GM21723 (cell line): Measurements from ENCODE around the gene TBC1D5.
"Not testable (repeated sequence)": the region's sequence is repeated elsewhere in the genome, so short reads cannot be mapped to it uniquely, and the experiment has no call there.

Source experiments
- ATAC-seq: cut with Tn5 transposase; IDR thresholded peaks from one replicate; pipeline ENCODE4 v1.9.1; 2021; ENCODE audit warnings: mild to moderate bottlenecking, moderate library complexity; ENCODE audit not compliant: unreplicated experiment

TBC1D5 gene

DNA sequence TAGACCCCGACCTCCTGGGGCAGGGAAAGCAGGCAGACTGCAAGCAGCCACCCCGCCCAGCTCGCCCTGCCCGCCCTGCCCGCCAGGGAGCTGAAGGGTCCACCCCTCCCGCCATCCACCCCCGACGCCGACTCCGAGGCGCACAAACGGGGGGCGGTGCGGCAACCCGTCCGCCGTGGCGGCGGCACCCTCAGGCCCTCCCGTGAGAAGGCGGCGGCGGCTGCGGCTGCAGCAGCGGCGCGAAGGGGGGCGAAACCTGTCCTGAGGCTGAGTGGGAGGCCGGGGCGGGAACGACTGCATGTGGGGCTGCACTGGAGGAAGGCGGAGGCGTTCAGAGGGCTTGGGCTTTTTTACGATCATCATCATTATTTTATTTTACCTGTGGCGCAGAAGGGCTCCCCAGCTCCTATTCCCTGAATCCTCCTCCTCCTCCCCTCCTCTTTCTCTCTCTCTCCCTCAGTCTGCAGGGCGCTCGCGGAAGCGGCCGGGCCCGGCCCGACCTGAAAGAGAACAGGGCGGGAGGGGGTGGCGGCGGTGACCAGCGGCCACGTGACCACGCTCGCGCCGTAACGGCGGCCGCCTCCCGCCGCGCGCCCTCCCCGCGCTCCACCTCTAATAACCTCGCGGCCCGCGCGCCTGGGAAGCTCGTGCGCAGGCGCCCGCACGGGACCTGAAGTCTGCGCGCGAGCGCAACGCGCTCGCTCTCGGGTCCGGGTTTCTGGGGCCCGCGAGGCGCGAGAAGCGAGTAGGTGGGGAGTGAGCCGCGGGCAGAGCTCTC is at the start of gene TBC1D5:
Gene TBC1D5 (minus strand): TSS at position 530 of the 778 bp plus-strand sequence. CDS start 234,061 bp downstream, outside the sequence.
- ATAC-seq = peak; percentile 73

DNA sequence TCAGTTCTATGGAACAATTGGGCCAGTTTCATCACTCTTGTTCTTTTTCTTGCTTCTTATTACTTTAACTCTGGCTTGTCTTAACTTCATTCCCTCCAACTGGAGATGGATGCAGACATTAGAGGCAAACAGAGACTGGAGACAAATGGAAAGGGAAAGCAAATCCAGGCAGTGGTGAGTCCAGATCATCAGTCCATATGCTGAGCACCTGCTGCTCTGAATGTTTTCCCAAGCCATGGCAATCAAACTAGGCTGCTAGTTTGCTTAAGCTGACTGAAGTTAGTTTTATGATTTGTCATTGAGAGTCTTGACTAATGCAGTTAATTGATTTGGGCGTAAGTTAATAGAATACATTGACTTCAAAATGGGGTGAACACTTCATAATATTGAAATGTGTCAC is 41.0 kb upstream of the TBC1D5 start:
- no peak for ATAC-seq

DNA sequence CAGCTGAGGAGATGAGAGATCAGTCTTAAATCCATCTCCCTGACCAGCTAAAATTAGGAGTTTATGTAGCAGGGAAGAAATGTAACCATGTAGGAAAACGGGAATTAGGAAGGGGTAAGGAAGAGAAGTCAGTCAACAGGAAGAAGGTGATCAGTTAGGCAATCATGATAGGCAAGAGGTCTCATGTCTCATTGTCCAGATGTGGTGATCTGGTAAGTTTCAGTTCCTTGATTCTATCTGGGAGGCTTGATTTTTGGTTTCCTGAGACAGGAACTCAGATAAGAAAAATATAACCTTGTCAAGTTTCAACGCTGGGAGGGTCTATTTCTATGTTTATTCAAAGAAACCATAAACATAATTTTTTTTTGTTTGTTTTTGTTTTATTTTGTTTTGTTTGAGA is 40.3 kb upstream of the TBC1D5 start:
- no peak for ATAC-seq

- ATAC-seq = not testable (repeated sequence)
These were observed 37.9 kb upstream of the TBC1D5 start for GRCh38 chr3:17780369-17780768.

DNA sequence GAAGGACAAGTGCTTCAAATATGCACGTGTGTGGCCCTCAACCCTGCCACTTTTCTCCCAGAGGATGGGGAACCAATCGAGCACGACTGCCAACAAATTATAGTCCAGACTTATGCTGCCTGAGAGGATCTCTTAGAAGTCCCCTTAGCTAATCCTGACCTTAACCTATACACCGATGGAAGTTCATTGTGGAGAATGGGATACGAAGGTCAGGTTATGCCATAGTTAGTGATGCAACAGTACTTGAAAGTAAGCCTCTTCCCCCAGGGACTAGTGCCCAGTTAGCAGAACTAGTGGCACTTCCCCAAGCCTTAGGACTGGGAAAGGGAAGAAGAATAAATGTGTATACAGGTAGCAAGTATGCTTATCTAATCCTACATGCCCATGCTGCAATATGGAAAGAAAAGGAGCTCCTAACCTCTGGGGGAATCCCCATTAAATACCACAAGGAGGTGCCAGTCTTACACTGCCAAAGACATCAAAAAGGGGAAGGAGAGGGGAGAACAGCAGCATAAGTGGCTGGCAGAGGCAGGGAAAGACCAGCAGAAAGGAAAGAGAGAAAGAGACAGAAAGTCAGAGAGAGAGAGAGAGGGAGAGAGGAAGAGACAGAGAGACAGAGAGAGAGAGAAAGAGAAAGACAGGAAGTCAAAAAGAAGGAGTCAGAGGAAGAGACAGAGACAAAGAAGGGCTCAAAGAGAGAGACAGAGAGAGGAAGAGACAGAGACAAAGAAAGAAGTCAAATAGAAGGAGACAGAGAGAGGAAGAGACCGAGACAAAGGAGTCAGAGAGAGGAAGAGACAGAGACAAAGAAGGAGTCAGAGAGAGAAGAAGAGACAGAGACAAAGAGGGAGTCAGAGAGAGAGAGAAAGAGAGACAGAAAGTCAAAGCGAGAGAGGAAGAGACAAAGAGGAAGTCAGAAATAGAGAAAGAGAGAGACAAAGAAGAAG is 37.1 kb upstream of the TBC1D5 start:
- ATAC-seq = not testable (repeated sequence)

DNA sequence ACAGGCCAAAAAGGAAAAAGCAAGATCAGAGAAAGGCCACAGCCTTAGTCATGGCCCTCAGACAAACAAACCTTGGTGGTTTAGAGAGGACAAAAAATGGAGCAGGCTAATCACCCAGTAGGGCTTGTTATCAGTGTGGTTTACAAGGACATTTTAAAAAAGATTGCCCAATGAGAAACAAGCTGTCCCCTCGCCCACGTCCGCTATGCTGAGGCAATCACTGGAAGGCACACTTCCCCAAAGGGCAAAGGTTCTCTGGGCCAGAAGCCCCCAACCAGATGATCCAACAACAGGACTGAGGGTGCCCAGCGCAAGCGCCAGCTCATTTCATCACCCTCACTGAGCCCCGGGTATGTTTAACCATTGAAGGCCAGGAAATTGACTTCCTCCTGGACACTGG is 34.9 kb upstream of the TBC1D5 start:
- ATAC-seq = not testable (repeated sequence)

DNA sequence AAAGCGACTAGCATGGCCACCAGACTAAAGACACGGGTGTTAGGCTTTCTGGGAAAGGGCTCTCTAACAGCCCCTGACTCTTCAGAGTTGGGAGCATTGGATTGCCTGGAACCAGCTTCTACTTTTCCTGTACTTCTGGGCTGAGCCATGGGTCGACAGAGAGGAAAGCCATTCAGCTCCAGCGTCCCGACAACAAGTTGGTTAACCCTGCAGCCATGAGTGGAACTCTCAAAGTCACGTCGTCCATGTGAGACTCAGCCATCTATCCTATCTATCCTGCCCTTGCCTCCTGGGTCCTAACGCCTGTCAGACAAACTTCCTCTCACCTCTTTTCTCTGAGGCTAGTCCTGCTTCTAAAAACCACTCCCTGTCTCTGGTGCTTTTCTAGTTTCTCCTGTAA is 32.6 kb upstream of the TBC1D5 start:
- no peak for ATAC-seq

DNA sequence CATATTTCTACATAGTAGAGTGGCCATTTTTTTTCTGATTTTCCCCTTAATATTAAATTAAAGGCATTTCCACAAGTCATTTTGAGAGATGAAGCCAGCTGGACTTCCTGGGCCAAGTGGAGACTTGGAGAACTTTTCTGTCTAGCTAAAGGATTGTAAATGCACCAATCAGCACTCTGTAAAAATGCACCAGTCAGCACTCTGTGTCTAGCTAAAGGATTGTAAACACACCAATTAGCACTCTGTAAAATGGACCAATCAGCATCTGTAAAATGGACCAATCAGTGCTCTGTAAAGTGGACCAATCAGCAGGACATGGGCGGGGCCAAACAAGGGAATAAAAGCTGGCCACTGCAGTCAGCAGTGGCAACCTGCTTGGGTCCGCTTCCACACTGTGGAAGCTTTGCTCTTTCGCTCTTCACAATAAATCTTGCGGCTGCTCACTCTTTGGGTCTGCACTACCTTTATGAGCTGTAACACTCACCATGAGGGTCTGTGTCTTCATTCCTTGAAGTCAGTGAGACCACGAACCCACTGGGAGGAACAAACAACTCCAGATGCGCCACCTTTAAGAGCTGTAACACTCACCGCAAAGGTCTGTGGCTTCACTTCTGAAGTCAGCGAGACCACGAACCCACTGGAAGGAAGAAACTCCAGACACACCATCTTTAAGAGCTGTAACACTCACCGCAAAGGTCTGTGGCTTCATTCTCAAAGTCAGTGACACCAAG is 31.9 kb upstream of the TBC1D5 start:
- ATAC-seq = not testable (repeated sequence)

DNA sequence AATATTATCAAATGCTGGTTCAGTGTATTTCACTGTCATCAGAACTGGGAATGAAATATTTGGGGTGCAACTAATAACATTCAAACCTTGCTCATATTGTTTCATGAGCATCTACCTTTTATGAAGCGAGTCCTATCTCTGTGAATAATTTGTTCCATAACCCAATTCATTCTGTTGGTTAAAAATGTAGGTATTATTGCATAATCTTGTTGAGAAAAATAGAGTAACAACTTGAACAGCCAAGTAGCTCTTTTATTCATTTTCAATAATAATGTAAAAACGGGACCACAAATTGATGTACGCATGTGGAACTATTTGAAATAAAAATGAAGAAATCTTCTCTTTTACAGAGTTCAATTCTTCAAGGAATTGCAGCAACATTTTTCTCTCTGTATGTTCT is 30.1 kb upstream of the TBC1D5 start:
- ATAC-seq = no peak

- no peak for ATAC-seq
These were observed 29.0 kb upstream of the TBC1D5 start for GRCh38 chr3:17771177-17772017.

GRCh38 chr3:17770682-17771081 is 28.3 kb upstream of the TBC1D5 start:
- ATAC-seq = no peak

DNA sequence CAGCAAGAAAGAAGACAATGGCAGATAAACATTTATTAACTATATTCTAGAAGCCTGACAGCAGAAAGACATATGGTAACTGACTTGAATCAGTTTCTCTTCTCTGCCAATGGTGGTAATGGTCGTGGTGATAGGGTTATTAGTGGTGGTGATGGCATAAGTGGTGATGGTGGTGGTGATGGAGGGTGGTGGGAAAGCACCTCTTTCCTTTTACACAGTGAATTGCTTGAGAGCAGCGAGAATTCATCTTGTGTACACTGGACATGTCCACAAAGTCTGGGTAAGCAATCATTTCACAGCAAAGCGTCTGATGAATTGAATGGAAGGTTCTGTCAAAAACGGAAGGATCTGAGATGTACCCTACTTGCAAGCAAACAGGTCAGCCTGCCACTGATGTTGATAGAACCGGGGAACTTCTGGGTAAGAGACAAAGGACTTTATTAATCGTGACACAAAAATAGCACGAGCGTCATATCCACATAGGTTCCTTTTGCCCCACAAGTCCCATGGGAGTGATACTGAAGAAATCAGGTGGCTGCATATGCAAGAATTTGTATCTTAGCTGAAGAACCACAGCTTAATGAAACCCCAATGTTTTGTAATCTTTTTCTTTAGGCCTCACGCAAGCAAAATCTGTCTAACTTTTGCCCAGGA is 23.5 kb upstream of the TBC1D5 start:
- peak; percentile 65 for ATAC-seq

- ATAC-seq = no peak
These were observed 19.1 kb upstream of the TBC1D5 start for GRCh38 chr3:17761563-17761962.

DNA sequence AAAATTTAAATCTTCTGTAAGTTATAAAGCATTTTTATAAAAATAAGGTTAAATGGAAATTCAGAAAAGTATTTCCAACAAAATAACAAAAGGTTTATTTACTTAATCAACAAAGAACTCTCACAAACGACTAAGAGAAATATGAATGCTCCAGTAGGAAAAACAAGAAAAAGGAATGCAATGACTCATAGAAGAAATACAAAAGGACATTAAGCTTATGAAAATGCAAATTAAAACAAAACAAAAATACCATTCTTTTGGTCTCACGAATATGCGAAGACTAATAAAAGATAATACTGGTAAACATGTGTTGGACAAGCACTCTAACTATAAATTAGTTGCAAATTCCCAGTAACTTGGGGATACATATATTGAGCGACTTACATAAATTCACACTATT is 17.5 kb upstream of the TBC1D5 start:
- ATAC-seq = no peak

GRCh38 chr3:17755836-17756235 is 13.4 kb upstream of the TBC1D5 start:
- peak; percentile 76 for ATAC-seq

DNA sequence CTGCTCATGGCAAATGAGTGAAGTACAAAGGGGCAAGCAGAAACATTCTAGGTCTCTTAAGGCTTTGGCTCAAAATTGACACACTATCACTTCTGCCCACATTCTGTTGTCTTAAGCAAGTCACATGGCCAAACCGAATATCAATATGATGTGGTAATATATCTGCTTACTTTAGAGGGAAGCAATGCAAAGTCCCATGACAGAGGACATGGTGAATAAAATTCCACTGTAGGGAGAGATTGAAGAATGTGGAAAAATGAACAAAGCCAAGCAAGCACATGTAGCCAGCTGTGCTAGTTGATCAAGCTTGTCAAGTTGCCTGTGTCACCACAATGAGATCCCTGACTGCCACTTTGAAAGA is 11.2 kb upstream of the TBC1D5 start:
- no peak for ATAC-seq

- no peak for ATAC-seq
These were observed 10.6 kb upstream of the TBC1D5 start for GRCh38 chr3:17752876-17753631.

DNA sequence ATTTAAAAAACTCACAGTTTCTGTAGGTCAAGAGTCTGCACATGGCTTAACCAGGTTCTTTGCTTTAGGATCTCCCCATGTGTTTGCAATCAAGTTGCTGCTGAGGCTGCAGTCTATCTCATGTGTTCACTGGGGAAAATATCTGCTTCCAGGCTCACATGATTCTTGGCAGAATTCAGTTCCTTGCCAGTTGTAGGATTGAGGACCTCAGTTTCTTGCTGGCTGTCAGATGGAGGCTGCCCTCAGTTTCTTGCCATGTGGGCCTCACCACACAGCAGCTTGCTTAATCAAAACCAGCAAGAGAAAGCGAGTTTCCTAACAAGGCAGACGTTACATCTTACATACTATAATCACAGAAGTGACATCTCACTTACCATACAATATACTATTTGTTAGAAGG is 10.0 kb upstream of the TBC1D5 start:
- no peak for ATAC-seq

DNA sequence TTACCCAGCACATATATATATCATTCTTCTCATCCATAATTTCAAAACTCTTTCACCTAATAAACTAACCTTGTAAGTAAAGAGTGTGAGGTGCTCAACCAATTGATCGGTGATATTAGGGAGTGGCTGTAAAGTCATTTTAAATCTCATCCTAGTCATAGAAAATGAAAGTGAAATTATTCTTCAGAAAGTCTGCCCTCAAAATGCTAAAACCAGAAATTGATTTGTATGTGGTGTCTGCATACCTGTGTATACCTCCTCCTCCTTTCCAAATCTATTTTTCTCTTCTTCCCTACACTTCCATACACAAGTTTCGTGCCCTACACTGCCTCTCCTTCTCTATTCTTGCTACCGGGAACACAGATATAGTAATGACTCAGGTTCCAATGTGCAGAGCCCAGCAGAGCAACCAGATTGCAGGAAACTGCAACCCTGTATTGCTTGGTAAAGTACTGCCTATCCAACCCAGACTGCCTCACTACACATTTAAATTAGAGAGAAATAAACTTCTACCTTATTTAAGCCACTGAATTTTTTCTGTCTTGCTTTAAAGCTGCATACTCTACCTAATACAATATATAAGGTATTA is 7.4 kb upstream of the TBC1D5 start:
- peak; percentile 43 for ATAC-seq
